GM12873 (cell line): ENCODE data around the gene GSK3B.

Source experiments
- TF ChIP-seq, protein P1 (sequence below): IDR thresholded peaks from 2 replicates; pipeline ENCODE4 v1.5.1; 2012; ENCODE audit warnings: low read depth, mild to moderate bottlenecking, moderate library complexity, low read length, control low read depth; ENCODE audit not compliant: insufficient read depth; ENCODE audit errors: missing control alignments

The GSK3B gene

DNA sequence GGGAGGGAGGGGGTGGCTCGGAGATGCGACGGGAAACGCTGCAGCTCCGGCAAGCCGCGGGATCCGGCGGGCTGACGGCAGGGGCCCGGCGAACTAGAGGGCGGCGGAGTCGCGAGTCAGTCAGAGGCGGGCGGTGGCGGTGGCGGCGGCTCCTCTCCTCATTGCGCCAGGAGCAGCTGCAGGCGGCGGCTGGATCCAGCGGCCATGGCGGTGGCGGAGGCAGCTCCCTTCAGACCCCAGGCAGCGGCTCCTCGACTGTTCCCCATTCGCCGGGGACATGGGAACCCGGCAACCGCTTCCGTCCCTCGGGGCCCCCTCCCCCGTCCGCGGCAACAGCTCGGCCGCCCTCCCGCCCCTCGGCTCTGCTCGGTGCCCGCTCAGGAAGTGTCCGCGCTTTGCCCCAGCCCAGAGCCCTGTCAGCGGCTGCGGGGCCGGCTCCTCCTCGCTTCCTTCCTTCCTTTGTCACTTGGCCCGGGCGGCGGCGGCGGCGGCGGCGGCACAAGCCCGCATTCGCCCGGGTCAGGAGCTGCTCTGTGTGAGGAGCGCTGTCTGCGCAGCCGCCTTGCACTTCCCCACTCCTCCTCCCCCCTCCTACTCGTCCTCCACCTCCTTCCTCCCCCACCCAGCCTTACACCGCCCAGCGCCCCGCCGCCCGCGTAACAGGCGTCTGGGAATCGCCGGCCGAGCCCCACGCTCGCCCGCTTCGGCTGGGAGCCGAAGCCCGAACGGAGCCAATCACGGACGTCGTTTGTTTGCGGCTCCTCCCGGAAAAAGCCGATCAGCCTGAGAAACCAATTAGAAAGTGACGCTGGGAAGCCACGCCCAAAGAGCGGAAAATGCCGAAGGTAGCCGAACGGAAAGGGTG lies at the start of gene GSK3B:
Gene GSK3B, minus strand, starts transcription at position 537 of the 865 bp plus-strand sequence. CDS start 1,013 bp downstream, outside the sequence.
- TF ChIP-seq, protein P1, sequence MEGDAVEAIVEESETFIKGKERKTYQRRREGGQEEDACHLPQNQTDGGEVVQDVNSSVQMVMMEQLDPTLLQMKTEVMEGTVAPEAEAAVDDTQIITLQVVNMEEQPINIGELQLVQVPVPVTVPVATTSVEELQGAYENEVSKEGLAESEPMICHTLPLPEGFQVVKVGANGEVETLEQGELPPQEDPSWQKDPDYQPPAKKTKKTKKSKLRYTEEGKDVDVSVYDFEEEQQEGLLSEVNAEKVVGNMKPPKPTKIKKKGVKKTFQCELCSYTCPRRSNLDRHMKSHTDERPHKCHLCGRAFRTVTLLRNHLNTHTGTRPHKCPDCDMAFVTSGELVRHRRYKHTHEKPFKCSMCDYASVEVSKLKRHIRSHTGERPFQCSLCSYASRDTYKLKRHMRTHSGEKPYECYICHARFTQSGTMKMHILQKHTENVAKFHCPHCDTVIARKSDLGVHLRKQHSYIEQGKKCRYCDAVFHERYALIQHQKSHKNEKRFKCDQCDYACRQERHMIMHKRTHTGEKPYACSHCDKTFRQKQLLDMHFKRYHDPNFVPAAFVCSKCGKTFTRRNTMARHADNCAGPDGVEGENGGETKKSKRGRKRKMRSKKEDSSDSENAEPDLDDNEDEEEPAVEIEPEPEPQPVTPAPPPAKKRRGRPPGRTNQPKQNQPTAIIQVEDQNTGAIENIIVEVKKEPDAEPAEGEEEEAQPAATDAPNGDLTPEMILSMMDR, result no peak

DNA sequence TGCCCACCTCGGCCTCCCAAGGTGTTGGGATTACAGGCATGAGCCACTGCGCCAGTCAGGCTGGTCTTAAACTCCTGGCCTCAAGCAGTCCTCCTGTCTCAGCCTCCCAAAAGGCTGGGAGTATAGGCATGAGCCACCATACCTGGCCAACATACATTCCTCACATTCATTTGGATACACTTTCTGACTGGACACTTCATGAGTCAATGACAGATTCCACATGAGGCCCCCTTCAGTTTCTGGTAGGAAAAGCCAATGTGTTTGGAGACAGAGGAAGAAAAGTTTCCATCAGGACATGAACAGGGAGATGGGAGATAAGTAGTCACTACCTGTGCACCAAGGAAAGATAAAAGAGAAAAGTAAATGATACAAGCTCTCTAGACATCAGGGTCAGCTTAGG lies 49.4 kb upstream of the GSK3B start:
- TF ChIP-seq, protein P1, result no peak

DNA sequence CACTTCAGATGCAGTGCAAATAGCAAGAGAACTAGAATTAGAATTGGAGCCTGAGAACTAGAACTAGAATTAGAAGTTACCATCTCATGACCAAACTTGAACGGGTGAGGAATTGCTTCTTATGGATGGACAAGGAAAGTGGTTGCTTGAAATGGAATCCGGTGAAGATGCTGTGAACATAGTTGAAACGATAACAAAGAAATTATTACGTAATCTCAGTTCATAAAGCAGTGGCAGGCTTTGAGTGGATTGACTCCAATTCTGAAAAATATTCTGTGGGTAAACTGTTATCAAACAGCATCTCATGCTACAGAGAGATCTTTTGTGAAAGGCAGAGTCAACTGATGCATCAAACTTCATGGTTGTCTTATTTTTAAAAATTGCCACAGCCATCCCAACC lies 48.0 kb upstream of the GSK3B start:
- TF ChIP-seq, protein P1, result no peak

DNA sequence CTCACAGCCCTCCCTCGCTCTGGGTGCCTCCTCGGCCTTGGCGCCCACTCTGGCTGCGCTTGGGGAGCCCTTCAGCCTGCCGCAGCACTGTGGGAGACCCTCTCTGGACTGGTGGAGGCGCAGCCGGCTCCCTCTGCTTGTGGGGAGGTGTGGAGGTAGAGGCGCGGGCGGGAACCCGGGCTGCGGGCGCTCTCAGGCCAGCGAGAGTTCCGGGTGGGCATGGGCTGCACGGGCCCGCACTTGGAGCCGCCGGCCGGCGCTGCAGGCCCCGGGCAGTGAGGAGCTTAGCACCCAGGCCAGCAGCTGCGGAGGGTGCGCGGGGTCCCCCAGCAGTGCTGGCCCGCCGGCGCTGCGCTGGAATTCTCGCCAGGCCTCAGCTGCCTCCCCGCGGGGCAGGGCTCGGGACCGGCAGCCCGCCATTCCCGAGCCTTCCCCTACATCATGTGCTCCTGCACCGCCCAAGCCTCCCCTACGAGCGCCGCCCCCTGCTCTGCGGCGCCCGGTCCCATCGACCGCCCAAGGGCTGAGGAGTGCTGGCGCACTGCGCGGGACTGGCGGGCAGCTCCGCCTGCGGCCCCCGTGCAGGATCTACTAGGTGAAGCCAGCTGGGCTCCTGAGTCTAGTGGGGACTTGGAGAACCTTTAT lies 46.0 kb upstream of the GSK3B start:
- TF ChIP-seq, protein P1, result no peak

DNA sequence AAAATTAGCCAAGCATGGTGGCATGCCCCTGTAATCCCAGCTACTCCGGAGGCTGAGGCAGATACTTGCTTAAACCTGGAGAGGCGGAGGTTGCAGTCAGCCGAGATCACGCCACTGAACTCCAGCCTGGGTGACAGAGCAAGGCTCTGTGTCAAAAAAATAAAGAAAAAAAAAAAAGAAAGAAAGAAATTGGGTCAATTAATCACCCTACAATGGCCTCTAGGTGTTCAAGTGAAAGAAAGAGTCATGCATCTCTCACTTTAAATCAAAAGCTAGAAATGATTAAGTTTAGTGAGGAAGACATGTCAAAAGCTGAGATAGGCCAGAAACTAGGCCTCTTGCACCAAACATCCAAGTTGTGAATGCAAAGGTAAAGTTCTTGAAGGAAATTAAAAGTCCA lies 44.9 kb upstream of the GSK3B start:
- TF ChIP-seq, protein P1, result no peak

DNA sequence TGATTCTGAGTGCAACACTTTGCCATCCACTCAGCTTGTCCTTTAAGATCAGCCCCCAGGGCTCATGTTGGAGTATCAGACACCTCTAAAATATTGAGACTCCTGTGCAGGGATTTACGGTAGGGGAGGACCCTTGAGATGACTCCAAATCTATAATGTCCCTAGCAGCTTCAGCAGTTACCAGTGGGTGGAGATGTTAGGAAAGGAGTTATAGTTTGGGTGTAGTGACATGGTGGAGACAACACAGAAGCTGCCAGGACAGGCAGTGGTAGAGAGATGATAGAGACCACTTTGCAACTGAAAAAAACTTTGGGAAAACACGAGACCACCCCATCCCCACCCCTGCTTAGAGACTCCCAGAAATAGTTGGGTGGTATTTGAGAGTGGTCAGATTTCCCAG lies 43.3 kb upstream of the GSK3B start:
- TF ChIP-seq, protein P1, result no peak

DNA sequence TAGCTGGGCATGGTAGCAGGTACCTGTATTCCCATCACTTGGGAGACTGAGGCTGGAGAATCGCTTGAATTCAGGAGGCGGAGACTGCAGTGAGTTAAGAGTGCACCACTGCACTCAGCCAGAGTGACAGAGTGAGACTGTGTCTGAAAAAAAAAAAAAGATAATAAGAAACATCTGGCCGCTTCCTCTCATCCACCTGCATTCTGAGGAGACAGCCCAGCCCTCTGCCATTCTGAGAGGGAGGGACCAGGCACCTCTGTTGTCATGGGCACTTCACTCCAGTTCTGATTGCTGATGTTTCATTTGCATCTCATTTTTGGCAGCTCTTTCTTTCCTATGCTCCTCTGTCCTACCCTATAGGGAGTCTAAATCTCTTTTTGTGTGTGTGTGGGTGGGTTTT lies 36.4 kb upstream of the GSK3B start:
- TF ChIP-seq, protein P1, result no peak
